Placental pericyte (primary cell): ENCODE results near the gene OR10H2. TPM values are rescaled to one million over a fixed set of nuclear protein-coding genes. Genes with fewer than 3 reads are reported as not detected.

Source experiments
- total RNA-seq: library from RNA; depleted of rRNA; stranded (reverse); fragments of >200 nt; gene quantifications from 2 replicates; pipeline ENCODE4 v1.2.3, GENCODE V29; 2012

OR10H2 gene
- total RNA-seq = not detected in 2 replicates

DNA sequence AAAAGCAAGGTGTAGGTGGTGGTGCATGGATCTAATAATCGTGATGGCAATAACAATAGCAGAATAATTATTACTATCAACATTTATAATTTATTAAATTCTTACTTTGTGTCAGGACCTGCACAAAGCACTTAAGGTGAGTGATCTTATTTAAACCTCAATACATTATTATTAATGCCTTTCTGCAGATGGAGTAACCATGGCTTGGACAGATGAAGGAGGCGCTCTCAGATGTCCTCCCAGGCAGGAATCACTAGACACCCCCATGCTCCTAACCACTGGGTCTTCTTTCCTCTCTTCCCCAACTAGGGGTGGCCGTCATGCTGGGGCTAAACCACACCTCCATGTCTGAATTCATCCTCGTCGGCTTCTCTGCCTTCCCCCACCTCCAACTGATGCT lies at the start of gene OR10H2:
Gene OR10H2 (plus strand): TSS at position 301 of the 400 bp plus-strand sequence. CDS start 20 bp downstream, at position 321.

GRCh38 chr19:15737722-15738121 lies 9.9 kb downstream of the OR10H2 start, which contains the start of gene OR10H3:
Gene OR10H3 (plus strand): TSS chr19:15737985. CDS start chr19:15741393, 3,408 bp downstream.

Other genes starting within 250 kb of the OR10H2 start
- not detected in 2 replicates for gene PGLYRP2, start 248.5 kb upstream of the OR10H2 start, total RNA-seq
- gene CYP4F22, start 219.5 kb upstream of the OR10H2 start, total RNA-seq = not detected in 2 replicates
- gene CYP4F8, start 112.8 kb upstream of the OR10H2 start, total RNA-seq = not detected in 2 replicates
- gene CYP4F3, start 87.1 kb upstream of the OR10H2 start, total RNA-seq = not detected in 2 replicates
- not detected in 2 replicates for gene CYP4F12, start 54.9 kb upstream of the OR10H2 start, total RNA-seq
- not detected in 2 replicates for gene OR10H3, start 10.0 kb downstream of the OR10H2 start, total RNA-seq
- not detected in 2 replicates for gene OR10H5, start 59.6 kb downstream of the OR10H2 start, total RNA-seq
- not detected in 2 replicates for gene OR10H1, start 87.6 kb downstream of the OR10H2 start, total RNA-seq
- not detected in 2 replicates for gene CYP4F2, start 170.1 kb downstream of the OR10H2 start, total RNA-seq
- gene CYP4F11, start 206.5 kb downstream of the OR10H2 start, total RNA-seq = not detected in 2 replicates
- not detected in 2 replicates for gene OR10H4, start 221.0 kb downstream of the OR10H2 start, total RNA-seq